ENCODE results near the gene ECI1.
A peak's percentile ranks its signal among the peaks of the same experiment; 100 is the strongest.
"Not testable (repeated sequence)": the region's sequence is repeated elsewhere in the genome, so short reads cannot be mapped to it uniquely, and the experiment has no call there.

Gene ECI1

GRCh38 chr16:2278956-2279800, 27.8 kb upstream of the ECI1 start:
- no peak for ATAC-seq

- ATAC-seq = no peak
These were observed 26.9 kb upstream of the ECI1 start for GRCh38 chr16:2278272-2278608.

GRCh38 chr16:2277466-2278271, 26.3 kb upstream of the ECI1 start:
- no peak for ATAC-seq

GRCh38 chr16:2276368-2277195, 25.2 kb upstream of the ECI1 start:
- ATAC-seq = no peak

GRCh38 chr16:2275476-2276367, 24.3 kb upstream of the ECI1 start:
- no peak for ATAC-seq

GRCh38 chr16:2273931-2274330, 22.5 kb upstream of the ECI1 start:
- no peak for ATAC-seq

GRCh38 chr16:2273484-2273883, 22.1 kb upstream of the ECI1 start:
- no peak for ATAC-seq

- no peak for ATAC-seq
These were observed 20.6 kb upstream of the ECI1 start for GRCh38 chr16:2271848-2272461.

- ATAC-seq = no peak
These were observed 19.4 kb upstream of the ECI1 start for GRCh38 chr16:2270588-2271470.

GRCh38 chr16:2270070-2270462, 18.7 kb upstream of the ECI1 start:
- ATAC-seq = no peak

- ATAC-seq = peak; percentile 85 to 91
These were observed 16.7 kb upstream of the ECI1 start, which contains the start of gene RNPS1 for GRCh38 chr16:2267913-2268666. Gene RNPS1, minus strand, starts transcription at chr16:2268126. Its CDS starts 3,483 bp downstream, at chr16:2264643.

- ATAC-seq = peak; percentile 63 to 64
These were observed 16.1 kb upstream of the ECI1 start for GRCh38 chr16:2267505-2267912.

GRCh38 chr16:2266887-2267286, 15.5 kb upstream of the ECI1 start:
- ATAC-seq = peak in 1 of 2 donors; percentile 8

- ATAC-seq = not testable (repeated sequence)
These were observed 11.6 kb upstream of the ECI1 start for GRCh38 chr16:2263026-2263425.

- no peak for ATAC-seq
These were observed 8.9 kb upstream of the ECI1 start for GRCh38 chr16:2260250-2260649.

GRCh38 chr16:2258530-2258929, 7.1 kb upstream of the ECI1 start:
- ATAC-seq = not testable (repeated sequence)

- no peak for ATAC-seq
These were observed 6.3 kb upstream of the ECI1 start for GRCh38 chr16:2257726-2258125.

- ATAC-seq = no peak
These were observed 5.2 kb upstream of the ECI1 start for GRCh38 chr16:2256531-2257140.

- no peak for ATAC-seq
These were observed 1.9 kb upstream of the ECI1 start for GRCh38 chr16:2253293-2253692.

All from activated CD4-positive, CD25-positive, alpha-beta regulatory T cell treated with anti-CD3 and anti-CD28 coated beads, Interleukin-2, amount 50 U/mL, for 24 hours (primary cell).